ES-I3 (cell line): ENCODE measurements around the gene MYL5.
"Not testable (repeated sequence)": the region's sequence is repeated elsewhere in the genome, so short reads cannot be mapped to it uniquely, and the experiment has no call there.

ENCODE experiments used
- H3K36me3 ChIP-seq: 2 replicates; pipeline ENCODE4 v1.6.1; 2013; ENCODE audit warnings: mild to moderate bottlenecking, low read length, control low read depth, moderate library complexity; ENCODE audit not compliant: insufficient read depth
- H3K4me1 ChIP-seq: 2 replicates; pipeline ENCODE4 v1.6.1; 2013; ENCODE audit warnings: mild to moderate bottlenecking, control low read depth, low read length; ENCODE audit not compliant: insufficient read depth
- H3K9ac ChIP-seq: 2 replicates; pipeline ENCODE4 v1.6.1; 2013; ENCODE audit warnings: low read depth, mild to moderate bottlenecking, low read length, moderate library complexity
- H3K9me3 ChIP-seq: 2 replicates; pipeline ENCODE4 v1.6.1; 2013; ENCODE audit warnings: mild to moderate bottlenecking, low read length, moderate library complexity; ENCODE audit not compliant: control insufficient read depth, insufficient read depth

Gene MYL5

GRCh38 chr4:705278-706082 is 31.1 kb downstream of the MYL5 start, which contains the start of gene PCGF3:
PCGF3 (plus strand) TSS chr4:705832; CDS start chr4:733681, 27,849 bp downstream.
- Histone ChIP-seq H3K4me1 (no peaks in the 10 kb centered on the region), H3K36me3 (peaks cover 5% of the 10 kb centered on the region), H3K9ac (peak within 1 kb of the TSS; percentile 99), H3K9me3 (no peaks in the 10 kb centered on the region)

DNA sequence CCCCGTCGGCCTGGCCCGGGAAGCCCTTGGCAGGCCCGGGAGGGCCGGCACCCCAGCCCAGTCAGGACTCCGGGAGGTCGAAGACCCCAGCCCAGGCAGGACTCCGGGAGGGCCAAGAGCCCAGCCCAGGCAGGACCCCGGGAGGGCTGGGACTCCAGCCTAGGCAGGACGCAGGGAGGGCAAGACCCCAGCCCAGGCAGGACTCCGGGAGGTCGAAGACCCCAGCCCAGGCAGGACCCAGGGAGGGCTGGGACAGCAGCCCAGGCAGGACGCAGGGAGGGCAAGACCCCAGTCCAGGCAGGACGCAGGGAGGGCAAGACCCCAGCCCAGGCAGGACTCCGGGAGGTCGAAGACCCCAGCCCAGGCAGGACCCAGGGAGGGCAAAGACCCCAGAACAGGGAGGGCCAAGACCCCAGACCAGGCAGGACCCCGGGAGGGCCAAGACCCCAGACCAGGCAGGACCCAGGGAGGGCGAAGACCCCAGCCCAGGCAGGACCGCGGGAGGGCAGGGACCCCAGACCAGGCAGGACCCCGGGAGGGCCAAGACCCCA is 31.8 kb downstream of the MYL5 start:
- peak overlapping the region; percentile 99 for H3K9ac ChIP-seq
- H3K9me3 ChIP-seq, H3K36me3 ChIP-seq, H3K4me1 ChIP-seq: not testable (repeated sequence)

DNA sequence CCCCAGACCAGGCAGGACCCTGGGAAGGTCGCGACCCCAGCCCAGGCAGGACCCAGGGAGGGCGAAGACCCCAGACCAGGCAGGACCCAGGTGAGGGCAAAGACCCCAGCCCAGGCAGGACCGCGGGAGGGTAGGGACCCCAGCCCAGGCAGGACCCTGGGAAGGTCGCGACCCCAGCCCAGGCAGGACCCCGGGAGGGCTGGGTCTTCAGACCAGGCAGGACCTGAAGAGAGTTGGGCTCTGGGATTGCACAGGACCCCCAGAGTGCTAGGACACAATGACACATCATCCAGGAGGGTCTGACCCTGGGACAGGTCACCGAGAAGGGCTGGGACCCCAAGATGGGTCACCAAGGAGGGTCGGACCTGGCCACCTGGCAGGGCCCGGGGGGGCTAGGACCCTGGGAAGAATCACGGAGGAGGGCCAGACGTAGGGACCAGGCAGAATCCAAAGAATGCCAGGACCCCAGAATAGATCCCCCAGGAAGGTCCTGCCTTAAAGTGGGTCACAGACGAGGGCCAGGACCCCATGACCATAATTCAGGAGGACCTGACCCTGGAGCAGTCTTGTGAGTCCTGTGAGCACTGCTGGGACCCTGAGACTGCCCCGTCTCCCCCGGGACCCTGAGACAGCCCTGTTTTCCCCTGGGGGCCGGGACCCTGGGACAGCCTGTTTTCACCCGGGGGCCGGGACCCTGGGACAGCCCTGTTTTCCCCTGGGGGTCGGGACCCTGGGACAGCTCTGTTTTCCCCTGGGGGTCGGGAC is 32.7 kb downstream of the MYL5 start:
- no peaks in the 10 kb centered on the region for H3K4me1 ChIP-seq
- H3K36me3 ChIP-seq: peaks cover 5% of the 10 kb centered on the region

GRCh38 chr4:707929-708630 is 33.7 kb downstream of the MYL5 start:
- Histone ChIP-seq H3K9me3 (no peaks in the 10 kb centered on the region), H3K36me3 (peaks cover 5% of the 10 kb centered on the region), H3K4me1 (no peaks in the 10 kb centered on the region), H3K9ac (no peak overlapping the region)

More for the DNA sequence above, 32.7 kb downstream of the MYL5 start:
- peak overlapping the region; percentile 99; the same call in 1 of the 2 replicates for H3K9ac ChIP-seq
- no peaks in the 10 kb centered on the region for H3K9me3 ChIP-seq

DNA sequence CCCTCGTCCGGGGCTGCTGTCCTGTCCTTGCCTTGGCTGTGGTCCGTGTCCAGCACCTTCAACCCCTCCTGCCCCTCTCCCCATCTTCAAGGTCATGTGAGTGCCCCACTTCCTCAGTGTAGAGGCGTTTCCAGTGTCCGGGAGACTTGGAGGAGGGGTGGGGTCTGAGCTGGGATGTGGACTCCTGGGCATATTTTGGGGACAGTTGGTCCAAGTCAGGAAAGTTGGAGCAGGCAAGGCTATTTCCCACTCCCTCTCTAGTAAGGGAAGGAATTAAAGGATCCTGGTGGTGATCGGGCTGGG is 34.2 kb downstream of the MYL5 start:
- Histone ChIP-seq H3K9ac (no peak overlapping the region), H3K4me1 (no peaks in the 10 kb centered on the region), H3K9me3 (no peaks in the 10 kb centered on the region), H3K36me3 (peaks cover 5% of the 10 kb centered on the region)

- no peaks in the 10 kb centered on the region for H3K9me3 ChIP-seq
- H3K36me3 ChIP-seq: peaks cover 5% of the 10 kb centered on the region
- no peaks in the 10 kb centered on the region for H3K4me1 ChIP-seq
- no peak overlapping the region for H3K9ac ChIP-seq
Measured at GRCh38 chr4:709348-709747, 35.0 kb downstream of the MYL5 start.

DNA sequence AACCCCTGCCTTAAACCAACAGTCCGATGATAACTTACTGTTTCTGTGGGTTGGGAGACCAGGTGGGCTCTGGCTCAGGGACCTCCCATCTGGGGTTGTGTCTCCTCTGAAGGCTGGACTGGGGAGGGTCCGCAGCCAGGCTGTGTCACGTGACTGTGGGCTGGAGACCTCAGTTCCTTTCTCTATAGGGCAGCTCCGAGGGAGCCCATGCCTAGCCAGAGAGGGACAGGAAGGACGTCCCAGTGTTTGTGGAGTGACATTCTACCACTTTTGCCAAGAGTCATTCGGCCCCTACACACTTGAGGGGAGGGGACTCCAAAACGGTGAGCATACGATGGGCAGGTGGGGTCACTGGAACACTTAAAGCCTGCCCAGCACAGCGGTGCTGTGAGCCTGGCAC is 35.8 kb downstream of the MYL5 start:
- Histone ChIP-seq H3K4me1 (no peaks in the 10 kb centered on the region), H3K9ac (no peak overlapping the region), H3K36me3 (peaks cover 5% of the 10 kb centered on the region), H3K9me3 (no peaks in the 10 kb centered on the region)

GRCh38 chr4:710916-711315 is 36.6 kb downstream of the MYL5 start:
- Histone ChIP-seq H3K36me3 (peaks cover 5% of the 10 kb centered on the region), H3K9me3 (no peaks in the 10 kb centered on the region), H3K4me1 (no peaks in the 10 kb centered on the region), H3K9ac (no peak overlapping the region)

- Histone ChIP-seq H3K9ac (no peak overlapping the region), H3K36me3 (peaks cover 5% of the 10 kb centered on the region)
Measured at GRCh38 chr4:712093-712492, 37.8 kb downstream of the MYL5 start.

GRCh38 chr4:712916-713632 is 38.7 kb downstream of the MYL5 start:
- no peaks in the 10 kb centered on the region for H3K4me1 ChIP-seq
- H3K36me3 ChIP-seq: peaks cover 5% of the 10 kb centered on the region
- no peaks in the 10 kb centered on the region for H3K9me3 ChIP-seq
- H3K9ac ChIP-seq: no peak overlapping the region

More at GRCh38 chr4:712093-712492, 37.8 kb downstream of the MYL5 start:
- no peaks in the 10 kb centered on the region for H3K9me3 ChIP-seq
- H3K4me1 ChIP-seq: no peaks in the 10 kb centered on the region

- no peak overlapping the region for H3K9ac ChIP-seq
- H3K36me3 ChIP-seq: peaks cover 5% of the 10 kb centered on the region
- no peaks in the 10 kb centered on the region for H3K9me3 ChIP-seq
- no peaks in the 10 kb centered on the region for H3K4me1 ChIP-seq
Measured at GRCh38 chr4:714087-714486, 39.7 kb downstream of the MYL5 start.

DNA sequence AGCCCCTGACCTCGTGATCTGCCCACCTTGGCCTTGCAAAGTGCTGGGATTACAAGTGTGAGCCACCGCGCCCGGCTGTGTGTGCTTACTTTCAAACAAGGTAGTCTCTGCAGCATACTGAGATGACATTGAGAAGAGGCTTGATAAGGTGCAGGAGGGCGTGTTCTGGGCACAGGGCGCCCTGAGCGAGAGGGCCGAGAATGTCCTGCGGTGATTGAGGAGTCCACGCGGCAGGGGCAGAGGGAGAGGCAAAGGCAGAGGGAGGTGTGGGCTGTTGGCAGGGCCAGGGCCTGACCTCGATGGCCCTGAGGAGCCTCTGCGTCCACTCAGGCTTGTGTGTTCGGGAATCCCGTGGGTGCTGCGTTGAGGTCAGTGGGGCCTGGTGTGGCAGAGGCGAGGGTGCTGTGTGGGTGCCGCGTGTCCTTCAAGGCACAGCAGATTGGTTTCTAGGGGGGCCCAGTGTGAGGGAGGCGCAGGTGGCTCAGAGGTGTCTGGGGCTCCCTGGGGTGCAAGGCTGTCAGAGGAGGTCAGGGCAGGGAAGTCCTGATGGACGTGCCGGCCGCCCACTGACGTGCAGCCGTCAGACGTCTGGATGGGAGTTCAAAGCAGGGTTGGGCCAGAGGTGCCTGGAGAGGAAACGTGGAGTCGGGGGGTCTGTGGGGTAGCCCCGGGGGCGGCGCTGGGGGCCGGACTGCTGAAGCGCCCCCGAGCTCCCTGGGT is 43.4 kb downstream of the MYL5 start:
- no peaks in the 10 kb centered on the region for H3K4me1 ChIP-seq
- H3K9me3 ChIP-seq: no peaks in the 10 kb centered on the region
- no peak overlapping the region for H3K9ac ChIP-seq
- H3K36me3 ChIP-seq: 0 out of 2 replicates have a peak, but pooled peaks cover 2% of the 10 kb centered on the region

DNA sequence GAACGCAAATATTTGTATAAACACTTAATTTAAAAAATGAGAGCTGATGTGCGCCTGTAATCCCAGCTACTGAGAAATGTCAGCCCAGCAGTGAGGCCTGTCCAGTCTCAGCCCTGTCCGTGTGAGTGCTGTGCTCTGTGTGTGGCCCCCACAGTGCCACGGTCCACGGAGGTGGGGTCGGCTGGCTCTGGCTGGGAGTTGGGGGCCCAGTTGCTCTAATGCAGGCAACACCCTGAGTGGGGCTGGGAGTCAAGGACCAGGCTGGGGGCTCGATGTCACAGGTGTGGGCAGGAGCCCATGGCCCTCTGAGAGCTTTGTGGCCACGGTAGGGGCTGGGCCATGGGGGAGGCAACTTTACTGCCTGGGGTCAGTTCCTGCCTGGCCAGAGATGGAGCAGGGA is 44.1 kb downstream of the MYL5 start:
- Histone ChIP-seq H3K9ac (no peak overlapping the region), H3K4me1 (no peaks in the 10 kb centered on the region), H3K9me3 (no peaks in the 10 kb centered on the region), H3K36me3 (0 out of 2 replicates have a peak, but pooled peaks cover 2% of the 10 kb centered on the region)
